ENCODE results near the gene RHOT1.

RHOT1 gene

DNA sequence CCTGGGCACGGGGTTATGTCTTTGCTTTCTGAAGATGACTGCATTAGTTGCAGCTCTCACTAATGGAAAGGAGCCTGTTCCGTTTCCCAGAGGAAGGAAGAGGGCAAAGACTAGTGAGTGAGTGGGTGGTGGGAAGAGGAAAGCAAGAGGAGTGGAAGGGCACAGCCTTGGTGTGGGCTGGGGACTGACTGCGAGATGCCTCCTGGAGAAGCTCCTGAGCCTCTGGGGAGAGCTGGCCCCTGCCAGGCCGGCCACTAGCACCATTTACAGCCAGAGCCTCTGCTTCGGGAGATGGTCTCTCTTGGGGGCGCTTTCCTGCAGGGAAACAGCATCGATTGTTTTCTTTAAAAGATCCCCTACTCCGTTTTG, 122.5 kb downstream of the RHOT1 start:
- no peaks in the 10 kb centered on the region for H3K36me3 Mint-ChIP-seq (ENCODE audit: low read depth)
- TF ChIP-seq, protein P1, sequence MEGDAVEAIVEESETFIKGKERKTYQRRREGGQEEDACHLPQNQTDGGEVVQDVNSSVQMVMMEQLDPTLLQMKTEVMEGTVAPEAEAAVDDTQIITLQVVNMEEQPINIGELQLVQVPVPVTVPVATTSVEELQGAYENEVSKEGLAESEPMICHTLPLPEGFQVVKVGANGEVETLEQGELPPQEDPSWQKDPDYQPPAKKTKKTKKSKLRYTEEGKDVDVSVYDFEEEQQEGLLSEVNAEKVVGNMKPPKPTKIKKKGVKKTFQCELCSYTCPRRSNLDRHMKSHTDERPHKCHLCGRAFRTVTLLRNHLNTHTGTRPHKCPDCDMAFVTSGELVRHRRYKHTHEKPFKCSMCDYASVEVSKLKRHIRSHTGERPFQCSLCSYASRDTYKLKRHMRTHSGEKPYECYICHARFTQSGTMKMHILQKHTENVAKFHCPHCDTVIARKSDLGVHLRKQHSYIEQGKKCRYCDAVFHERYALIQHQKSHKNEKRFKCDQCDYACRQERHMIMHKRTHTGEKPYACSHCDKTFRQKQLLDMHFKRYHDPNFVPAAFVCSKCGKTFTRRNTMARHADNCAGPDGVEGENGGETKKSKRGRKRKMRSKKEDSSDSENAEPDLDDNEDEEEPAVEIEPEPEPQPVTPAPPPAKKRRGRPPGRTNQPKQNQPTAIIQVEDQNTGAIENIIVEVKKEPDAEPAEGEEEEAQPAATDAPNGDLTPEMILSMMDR (IDR thresholded peaks at IDR 0.05; ENCODE audit: unreplicated experiment in 3 of 3), result no peak
- H3K9me3 Mint-ChIP-seq, result no peaks in the 10 kb centered on the region
- peak overlapping the region in 1 of 3 experiments; percentile 23 for H3K27ac Mint-ChIP-seq
- H3K4me1 Mint-ChIP-seq, result peaks cover 37% of the 10 kb centered on the region
- H3K27me3 Mint-ChIP-seq (ENCODE audit: low read depth), result peaks cover 88% of the 10 kb centered on the region
- peak overlapping the region; percentile 81 to 86 (median 86) for H3K4me3 Mint-ChIP-seq

DNA sequence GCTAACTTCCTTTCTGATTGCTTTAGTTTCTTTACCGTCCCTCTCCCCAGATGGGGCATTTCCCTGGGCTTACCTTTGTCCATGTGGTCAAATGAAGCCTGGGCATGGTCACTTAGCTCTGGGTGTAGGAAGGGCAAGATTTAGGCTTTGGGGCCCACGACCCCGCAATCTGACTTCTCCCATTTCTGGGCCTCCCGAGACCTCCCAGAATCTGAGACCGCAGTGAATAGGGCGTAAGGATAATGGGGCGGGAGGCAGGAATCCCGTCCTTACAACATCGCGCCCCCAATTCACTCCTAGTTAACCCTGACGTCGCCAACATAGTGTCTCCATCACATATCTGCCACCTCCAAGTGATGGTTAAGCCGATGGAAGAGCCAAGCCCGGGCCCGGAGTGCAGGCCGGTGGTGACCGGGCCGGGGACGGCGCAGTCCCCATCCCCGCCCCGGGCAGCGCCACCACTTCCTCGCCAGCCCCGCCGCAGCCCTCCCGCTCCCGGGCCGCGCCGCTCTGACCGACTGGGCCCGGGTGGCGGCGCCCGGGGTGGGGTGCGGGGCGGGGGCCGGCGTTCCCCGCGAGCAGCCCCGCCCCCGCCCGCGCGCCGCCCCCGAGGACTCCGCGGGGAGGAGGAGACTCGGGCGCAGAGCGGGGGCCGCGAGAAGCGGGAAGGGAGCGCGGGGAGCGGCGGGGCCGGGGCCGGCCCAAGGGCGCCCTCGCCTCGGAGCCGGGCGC, 123.1 kb downstream of the RHOT1 start, which contains the start of gene RHBDL3:
Gene RHBDL3 (plus strand): TSS at position 641 of the 732 bp plus-strand sequence. CDS start 358 bp downstream, outside the sequence.
- H3K27ac Mint-ChIP-seq, result peak within 1 kb of the TSS in 1 of 3 experiments; percentile 23
- H3K27me3 Mint-ChIP-seq (ENCODE audit: low read depth), result peaks cover 88% of the 10 kb centered on the region
- H3K4me1 Mint-ChIP-seq, result peaks cover 32% of the 10 kb centered on the region
- H3K4me3 Mint-ChIP-seq, result peak within 1 kb of the TSS; percentile 81 to 86 (median 86)
- TF ChIP-seq, protein P1 (IDR thresholded peaks at IDR 0.05; ENCODE audit: unreplicated experiment in 3 of 3), result no peak
- H3K36me3 Mint-ChIP-seq (ENCODE audit: low read depth), result no peaks in the 10 kb centered on the region
- H3K9me3 Mint-ChIP-seq, result no peaks in the 10 kb centered on the region

DNA sequence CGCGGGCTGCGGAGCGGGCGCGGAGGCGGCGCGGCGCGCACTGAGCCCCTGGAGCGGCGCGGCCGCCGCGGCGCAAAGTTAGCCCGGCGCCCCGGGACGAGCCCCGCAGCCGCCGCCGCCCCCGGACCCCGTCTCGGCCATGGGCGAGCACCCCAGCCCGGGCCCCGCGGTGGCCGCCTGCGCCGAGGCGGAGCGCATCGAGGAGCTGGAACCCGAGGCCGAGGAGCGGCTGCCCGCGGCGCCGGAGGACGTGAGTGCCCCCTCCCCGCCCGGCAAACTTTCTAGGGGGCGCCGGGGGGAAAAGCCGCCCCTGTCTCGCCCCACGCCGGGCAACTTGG, 123.7 kb downstream of the RHOT1 start:
- Mint-ChIP-seq H3K27me3 (ENCODE audit: low read depth) (peaks cover 90% of the 10 kb centered on the region), H3K4me1 (peaks cover 30% of the 10 kb centered on the region), H3K27ac (no peak overlapping the region), H3K4me3 (no peak overlapping the region), H3K36me3 (ENCODE audit: low read depth) (no peaks in the 10 kb centered on the region), H3K9me3 (no peaks in the 10 kb centered on the region)
- TF ChIP-seq, protein P1 (IDR thresholded peaks at IDR 0.05; ENCODE audit: unreplicated experiment in 3 of 3), result no peak

DNA sequence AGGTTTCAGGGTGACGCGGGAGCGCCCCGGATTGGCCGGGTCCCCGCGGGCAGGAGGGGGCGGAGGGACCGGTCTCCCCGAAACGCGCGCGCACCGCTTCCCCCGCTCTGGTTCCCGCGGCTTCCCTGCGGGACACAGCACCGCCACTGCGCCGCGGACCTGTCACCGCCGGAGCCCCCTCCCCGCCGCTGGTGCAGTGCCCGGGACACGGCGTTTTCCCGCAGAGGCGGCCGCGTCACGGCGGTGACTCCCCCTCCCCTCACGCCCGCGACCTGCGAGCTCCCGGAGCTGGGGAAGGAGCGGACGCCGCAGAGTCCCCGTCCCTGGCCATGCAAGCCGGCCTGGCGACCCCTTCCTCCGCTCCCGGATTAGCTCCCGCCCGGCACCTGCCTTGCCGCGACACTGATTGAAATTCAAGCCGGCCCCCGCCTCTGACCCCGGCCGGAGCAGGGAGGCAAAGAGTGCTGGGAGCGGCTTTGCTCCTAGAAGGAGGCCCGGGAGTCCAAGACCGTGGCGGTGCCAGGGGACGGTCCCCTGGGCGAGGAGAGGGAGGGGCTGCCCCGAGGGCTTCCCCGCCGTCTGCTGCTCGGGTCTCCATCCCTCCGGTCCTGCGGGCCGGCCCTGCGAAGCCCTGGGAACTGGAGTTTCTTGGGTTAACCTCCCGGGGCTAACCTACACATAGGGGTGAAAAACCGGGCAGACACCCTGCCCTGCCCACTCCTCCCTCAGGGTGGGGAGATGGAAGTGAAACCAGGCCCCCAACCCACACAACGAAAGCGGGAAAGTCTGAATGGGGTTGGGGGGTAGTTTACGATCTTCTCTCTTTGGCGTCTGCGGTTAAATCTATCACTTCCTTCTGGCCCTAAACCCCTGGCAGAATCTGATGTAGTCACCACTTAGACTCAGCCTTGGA, 124.3 kb downstream of the RHOT1 start:
- H3K4me3 Mint-ChIP-seq, result peak overlapping the region; percentile 80 to 84 (median 80)
- no peaks in the 10 kb centered on the region for H3K9me3 Mint-ChIP-seq
- H3K27ac Mint-ChIP-seq, result no peak overlapping the region
- peaks cover 24% of the 10 kb centered on the region for H3K4me1 Mint-ChIP-seq
- TF ChIP-seq, protein P1 (IDR thresholded peaks at IDR 0.05; ENCODE audit: unreplicated experiment in 3 of 3), result no peak
- H3K36me3 Mint-ChIP-seq (ENCODE audit: low read depth), result no peaks in the 10 kb centered on the region
- peaks cover 90% of the 10 kb centered on the region for H3K27me3 Mint-ChIP-seq (ENCODE audit: low read depth)

DNA sequence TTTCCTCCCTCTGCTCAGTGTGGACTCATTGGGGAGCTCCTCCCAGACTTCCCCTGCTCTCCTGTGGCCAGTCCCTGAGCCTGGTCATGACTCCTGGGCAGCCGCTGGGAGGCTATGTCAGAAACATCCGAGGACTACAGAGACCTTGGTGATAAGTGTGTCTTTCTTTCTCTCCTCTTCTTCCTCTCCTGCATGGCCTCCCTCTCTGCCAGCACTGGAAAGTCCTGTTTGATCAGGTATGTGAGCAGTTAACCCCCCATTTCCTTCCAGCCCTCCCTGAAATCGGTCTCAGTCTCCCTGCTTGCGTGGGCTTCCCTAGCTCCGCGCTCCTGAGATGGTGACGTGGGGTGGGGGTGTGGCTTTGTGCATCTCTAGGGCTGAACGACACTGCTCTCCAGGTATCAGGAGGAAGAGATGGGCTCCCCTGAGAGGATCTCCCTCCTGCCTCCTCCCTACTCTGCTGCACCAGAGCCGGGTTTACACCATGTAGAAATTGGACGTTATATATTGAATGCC, 125.4 kb downstream of the RHOT1 start:
- H3K27ac Mint-ChIP-seq, result no peak overlapping the region
- TF ChIP-seq, protein P1 (IDR thresholded peaks at IDR 0.05; ENCODE audit: unreplicated experiment in 3 of 3), result no peak

More for the DNA sequence above, 125.4 kb downstream of the RHOT1 start:
- peak overlapping the region; percentile 72 to 80 (median 77) for H3K4me3 Mint-ChIP-seq
- H3K36me3 Mint-ChIP-seq (ENCODE audit: low read depth), result no peaks in the 10 kb centered on the region
- peaks cover 90% of the 10 kb centered on the region for H3K27me3 Mint-ChIP-seq (ENCODE audit: low read depth)
- H3K9me3 Mint-ChIP-seq, result no peaks in the 10 kb centered on the region
- peaks cover 17% of the 10 kb centered on the region for H3K4me1 Mint-ChIP-seq

All from nephron (organoid).